Measurements from ENCODE around the gene XAGE1B. TPM values are rescaled to one million over a fixed set of nuclear protein-coding genes. Genes with fewer than 3 reads are reported as not detected.

Gene XAGE1B
- total RNA-seq, 1 experiment from 2014 or later = not detected

DNA sequence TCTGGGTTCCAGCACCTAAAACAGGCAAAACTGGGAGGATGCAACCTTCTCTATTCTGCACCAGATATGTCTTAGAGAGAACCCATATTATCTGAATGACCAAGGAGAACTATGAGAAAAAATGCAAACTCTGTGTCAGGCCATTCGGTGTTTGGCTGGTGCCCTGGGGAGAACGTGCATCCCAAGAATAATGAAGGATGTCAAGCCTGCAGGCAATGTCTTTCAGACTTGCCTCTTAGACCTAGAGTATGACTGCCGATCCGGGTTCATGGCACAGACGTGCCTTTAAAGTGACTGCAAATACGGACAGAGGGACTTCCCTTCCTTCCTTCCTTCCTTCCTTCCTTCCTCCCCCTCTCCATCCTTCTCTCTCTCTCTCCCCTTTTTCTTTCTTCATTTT lies 6.9 kb downstream of the XAGE1B start:
- no peak overlapping the region for H2BK12ac ChIP-seq (ENCODE audit: insufficient read length, low read depth, low read length)
- H3K18ac ChIP-seq (ENCODE audit: insufficient read length, low read depth, low read length) = no peak overlapping the region
- no peak overlapping the region for H4K8ac ChIP-seq (replicated peaks; ENCODE audit: insufficient read length, low read depth, low read length)
- no peak overlapping the region for H3K23ac ChIP-seq (ENCODE audit: insufficient read length, low read depth, low read length)
- no peak overlapping the region for H2BK120ac ChIP-seq (ENCODE audit: low read depth, low read length, poor library complexity, severe bottlenecking)
- no peak overlapping the region for H2BK15ac ChIP-seq (ENCODE audit: low read depth, low read length)
- no CpG with 5 or more reads among the region's 6 CpGs for WGBS (ENCODE audit: extremely low coverage, insufficient read length, low lambda C conversion rate)
- no peaks in the 10 kb centered on the region for H3K4me1 ChIP-seq (ENCODE audit: insufficient read depth, low read length)
- no peak overlapping the region for H2BK5ac ChIP-seq (ENCODE audit: insufficient read length, low read length)
- H3K9me3 Mint-ChIP-seq = peaks cover 44 to 45% of the 10 kb centered on the region in 2 experiments
- no peak overlapping the region for H3T11ph ChIP-seq (ENCODE audit: low read length)
- no peak overlapping the region for H3K9ac ChIP-seq (ENCODE audit: extremely low read depth, insufficient read length, low read length)
- no peak overlapping the region for H3K27ac ChIP-seq (ENCODE audit: insufficient read length, low read depth, low read length)
- H2AFZ ChIP-seq (ENCODE audit: low read length) = no peak overlapping the region
- no peaks in the 10 kb centered on the region for H3K4me1 Mint-ChIP-seq
- no peaks in the 10 kb centered on the region for H3K27me3 ChIP-seq (ENCODE audit: insufficient read depth, low read length)
- H3K36me3 Mint-ChIP-seq (ENCODE audit: insufficient read depth in 1 of 3, low read depth in 3 of 3) = peaks cover 0 to 3% (median 0%) of the 10 kb centered on the region in 3 experiments; a peak in 1 of 7 replicates
- DNase-seq = no peak
- no peak overlapping the region for H3K56ac ChIP-seq (ENCODE audit: insufficient read length, low read depth, low read length)
- no peaks in the 10 kb centered on the region for H4K20me1 ChIP-seq (ENCODE audit: control insufficient read depth, insufficient read depth, insufficient read length)
- peaks cover 37% of the 10 kb centered on the region for H3K9me3 ChIP-seq (ENCODE audit: control insufficient read depth, low read depth, low read length)
- H3K4me3 Mint-ChIP-seq = no peak overlapping the region
- no peak overlapping the region for H3K4ac ChIP-seq (ENCODE audit: low read depth, low read length)
- H3K4me2 ChIP-seq (ENCODE audit: insufficient read depth, insufficient read length, low read length) = no peak overlapping the region
- H4K91ac ChIP-seq (ENCODE audit: insufficient read length, low read depth, low read length) = no peak overlapping the region
- H3K79me1 ChIP-seq (ENCODE audit: insufficient read depth, low read depth, low read length, poor library complexity, severe bottlenecking) = no peaks in the 10 kb centered on the region
- no peak for TF ChIP-seq CTCF (conservative IDR thresholded peaks at IDR 0.05)
- H4K5ac ChIP-seq (ENCODE audit: insufficient read length, low read depth, low read length) = no peak overlapping the region
- no peaks in the 10 kb centered on the region; the same call in 1 of the 2 replicates for H3K27me3 Mint-ChIP-seq (ENCODE audit: low read depth)
- no peak overlapping the region for H2BK20ac ChIP-seq (ENCODE audit: low read depth, low read length, poor library complexity, severe bottlenecking)
- no peaks in the 10 kb centered on the region for H3K79me2 ChIP-seq (ENCODE audit: insufficient read depth, low read length)
- H3K23me2 ChIP-seq (ENCODE audit: insufficient read length, low read depth, low read length, poor library complexity, severe bottlenecking) = no peaks in the 10 kb centered on the region
- no peak overlapping the region for H3K14ac ChIP-seq (ENCODE audit: insufficient read depth, low read length)
- no peak overlapping the region for H2AK5ac ChIP-seq (ENCODE audit: insufficient read length, low read length)
- no peak overlapping the region for H3K27ac Mint-ChIP-seq
